NOMO-1 (cell line): ENCODE measurements around the gene GOLGA6L9.
"Not testable (repeated sequence)": the region's sequence is repeated elsewhere in the genome, so short reads cannot be mapped to it uniquely, and the experiment has no call there.

Experiments used
- DNase-seq, 2 experiments: peaks; one replicate each; lab custom pipeline; 2025; ENCODE audit not compliant: unreplicated experiment in 2 of 2; lab: John Stamatoyannopoulos, UW

GOLGA6L9 gene

GRCh38 chr15:82429693-82430092 is at the start of gene GOLGA6L9:
GOLGA6L9 (plus strand) TSS chr15:82429816; CDS start chr15:82430080, 264 bp downstream.
- not testable (repeated sequence) for DNase-seq

GRCh38 chr15:82381330-82381955 is 48.2 kb upstream of the GOLGA6L9 start:
- DNase-seq: not testable (repeated sequence)

- not testable (repeated sequence) for DNase-seq
Measured at GRCh38 chr15:82387209-82387608, 42.4 kb upstream of the GOLGA6L9 start.

DNA sequence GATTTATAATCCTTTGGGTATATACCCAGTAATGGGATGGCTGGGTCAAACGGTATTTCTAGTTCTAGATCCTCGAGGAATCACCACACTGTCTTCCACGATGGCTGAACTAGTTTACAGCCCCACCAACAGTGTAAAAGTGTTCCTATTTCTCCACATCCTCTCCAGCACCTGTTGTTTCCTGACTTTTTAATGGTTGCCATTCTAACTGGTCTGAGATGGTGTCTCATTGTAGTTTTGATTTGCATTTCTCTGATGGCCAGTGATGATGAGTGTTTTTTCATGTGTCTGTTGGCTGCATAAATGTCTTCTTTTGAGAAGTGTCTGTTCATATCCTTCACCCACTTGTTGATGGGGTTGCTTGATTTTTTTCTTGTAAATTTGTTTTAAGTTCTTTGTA is 39.5 kb upstream of the GOLGA6L9 start:
- DNase-seq: not testable (repeated sequence)

GRCh38 chr15:82392077-82392476 is 37.5 kb upstream of the GOLGA6L9 start:
- DNase-seq: not testable (repeated sequence)

DNA sequence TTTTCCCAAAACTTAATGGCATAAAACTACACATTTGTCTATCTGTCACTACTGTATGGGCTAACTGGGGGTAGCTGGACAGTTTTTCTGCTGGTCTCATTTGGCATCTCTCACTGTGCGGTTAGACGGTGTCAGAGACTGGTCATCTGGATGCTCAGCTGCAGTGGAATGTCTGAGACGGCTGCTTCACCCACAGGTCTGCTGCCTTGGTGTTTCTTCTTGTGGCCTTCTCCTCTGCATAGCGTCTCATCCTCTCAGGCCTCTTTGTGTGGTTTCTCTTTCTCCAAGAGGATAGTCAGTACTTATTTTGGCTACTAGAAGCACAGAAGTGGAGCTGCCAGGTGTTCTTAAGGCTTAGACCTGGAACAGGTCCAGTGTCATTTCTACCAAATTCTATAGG is 35.9 kb upstream of the GOLGA6L9 start:
- DNase-seq: no peak

DNA sequence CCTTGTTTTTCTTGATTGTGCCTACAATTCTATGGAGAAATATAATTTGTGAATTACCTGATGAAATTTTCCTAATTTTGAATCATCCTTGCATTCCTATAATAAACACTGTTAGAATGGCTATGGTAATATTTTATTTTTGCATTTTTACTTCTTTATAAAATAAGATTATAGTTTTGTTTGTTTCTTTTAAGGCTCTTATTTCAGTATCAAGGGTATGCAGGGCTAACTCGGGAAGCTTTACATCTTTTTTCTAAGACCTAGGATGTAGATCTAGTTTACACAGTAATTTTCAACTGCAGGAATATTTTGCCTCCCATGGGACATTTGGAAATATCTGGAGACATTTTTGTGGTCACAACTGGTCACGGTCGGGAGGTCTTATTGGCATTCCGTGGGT is 33.8 kb upstream of the GOLGA6L9 start:
- not testable (repeated sequence) for DNase-seq

GRCh38 chr15:82397817-82398216 is 31.8 kb upstream of the GOLGA6L9 start:
- DNase-seq: no peak

DNA sequence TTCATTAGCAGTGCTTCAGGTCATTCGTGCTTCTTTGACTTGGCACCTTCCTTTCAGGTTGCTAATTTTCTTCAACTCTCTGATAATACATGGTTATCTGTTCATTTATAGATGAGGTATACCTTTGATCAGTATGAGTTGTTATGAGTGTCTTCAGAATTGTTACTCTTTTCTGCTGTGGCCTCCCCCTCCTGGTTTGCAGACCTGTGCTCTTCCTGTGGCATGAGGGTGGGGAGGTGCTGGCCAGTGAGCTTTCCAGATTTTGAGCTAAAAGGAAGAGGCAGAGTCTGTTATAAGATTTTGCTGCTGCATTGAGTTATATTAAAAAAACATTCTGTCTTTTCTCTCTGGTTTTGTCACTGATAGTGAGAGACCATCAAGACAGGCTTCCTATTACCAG is 30.8 kb upstream of the GOLGA6L9 start:
- no peak for DNase-seq

GRCh38 chr15:82399366-82400103 is 30.1 kb upstream of the GOLGA6L9 start:
- not testable (repeated sequence) for DNase-seq

GRCh38 chr15:82401918-82402317 is 27.7 kb upstream of the GOLGA6L9 start:
- DNase-seq: not testable (repeated sequence)

GRCh38 chr15:82402341-82402740 is 27.3 kb upstream of the GOLGA6L9 start:
- DNase-seq: not testable (repeated sequence)

DNA sequence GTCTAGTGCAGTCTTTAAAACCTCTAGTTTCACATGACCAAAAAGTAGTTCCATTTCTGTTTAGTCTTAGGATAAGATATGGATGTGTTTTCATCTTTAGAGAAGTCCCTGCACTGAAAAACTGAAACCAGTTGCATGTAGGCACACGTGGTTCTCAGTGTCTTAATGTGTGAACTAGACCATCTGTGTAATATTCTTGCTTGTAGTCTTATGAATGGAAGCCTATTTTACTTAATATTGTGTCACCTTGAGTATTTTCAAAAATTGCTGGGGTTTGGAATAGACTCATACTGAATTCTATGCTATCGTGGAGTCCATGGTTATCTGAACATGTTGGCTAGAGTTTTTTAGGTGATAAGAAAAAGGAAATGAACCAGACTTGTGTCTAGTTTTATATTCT is 23.4 kb upstream of the GOLGA6L9 start:
- DNase-seq: not testable (repeated sequence)

DNA sequence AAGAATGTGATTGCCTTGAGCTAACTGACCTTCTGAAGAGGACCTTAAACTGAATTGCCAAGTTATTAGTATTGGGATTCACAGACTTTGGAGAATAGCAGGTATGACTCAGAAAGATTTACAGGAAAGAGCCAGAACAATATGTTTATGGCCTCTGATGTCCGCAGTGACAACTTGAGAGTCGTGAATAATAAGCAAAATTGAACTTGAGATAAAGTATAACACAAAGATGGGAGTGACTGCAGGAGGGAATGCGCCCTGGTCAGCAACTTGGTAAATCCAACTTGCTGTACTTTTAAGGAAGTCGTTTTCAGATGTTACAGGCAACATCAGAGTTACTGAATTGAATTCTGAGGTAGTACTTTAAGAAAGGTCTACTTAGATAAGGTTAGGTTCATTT is 19.3 kb upstream of the GOLGA6L9 start:
- not testable (repeated sequence) for DNase-seq

- not testable (repeated sequence) for DNase-seq
Measured at GRCh38 chr15:82411595-82411994, 18.0 kb upstream of the GOLGA6L9 start.

DNA sequence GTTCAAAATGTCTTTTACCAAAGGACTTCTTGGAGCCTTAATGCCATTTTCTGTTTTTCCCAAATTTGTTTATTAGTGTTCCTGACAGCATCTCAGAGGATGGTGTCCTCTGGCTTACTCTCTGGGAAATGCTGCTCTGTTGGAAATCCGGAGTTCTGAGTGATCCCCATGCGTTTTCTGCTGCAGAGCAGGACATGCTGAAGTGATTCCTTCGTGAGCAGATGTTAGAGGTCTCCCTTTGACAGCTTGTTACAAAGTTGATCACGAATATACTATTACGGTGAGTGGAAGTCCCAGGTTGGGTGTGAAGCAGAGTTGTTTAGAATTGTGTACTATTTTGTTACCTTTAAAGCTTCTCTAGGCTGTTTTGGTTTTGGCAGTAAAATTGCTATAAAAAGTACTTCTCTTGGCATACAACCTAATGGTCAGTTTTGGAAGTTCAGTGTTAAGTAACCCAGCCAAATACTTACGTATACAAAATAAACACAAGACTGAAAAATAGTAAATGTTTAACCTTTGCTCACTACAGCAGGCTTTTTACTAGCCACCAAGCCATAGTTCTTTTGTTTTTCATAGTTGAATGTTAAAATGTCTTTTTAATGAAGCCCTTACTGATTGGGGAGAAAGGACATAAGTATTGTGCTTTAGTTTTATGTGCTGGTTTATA is 15.0 kb upstream of the GOLGA6L9 start:
- DNase-seq: not testable (repeated sequence)

DNA sequence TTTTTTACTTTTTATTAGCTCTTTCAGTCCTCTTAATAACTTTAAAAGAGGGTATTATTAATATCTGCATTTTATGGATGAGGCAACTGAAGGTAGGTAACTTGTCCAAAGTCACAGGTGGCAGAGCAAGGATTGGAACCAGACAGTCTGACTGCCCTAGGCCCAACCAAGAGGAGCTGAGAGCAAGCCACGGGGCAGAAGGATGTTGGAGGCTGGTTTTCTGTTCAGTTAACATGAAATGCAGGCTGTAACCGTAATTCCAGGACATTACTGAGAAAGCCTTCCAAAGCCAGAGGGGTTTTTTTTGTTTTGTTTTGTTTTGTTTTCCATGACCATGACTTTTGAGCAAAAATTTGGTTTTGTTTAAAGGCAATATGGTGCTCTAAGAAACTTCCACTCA is 9.1 kb upstream of the GOLGA6L9 start:
- DNase-seq: not testable (repeated sequence)

GRCh38 chr15:82420966-82421365 is 8.7 kb upstream of the GOLGA6L9 start:
- not testable (repeated sequence) for DNase-seq

GRCh38 chr15:82427117-82427516 is 2.5 kb upstream of the GOLGA6L9 start:
- not testable (repeated sequence) for DNase-seq

DNA sequence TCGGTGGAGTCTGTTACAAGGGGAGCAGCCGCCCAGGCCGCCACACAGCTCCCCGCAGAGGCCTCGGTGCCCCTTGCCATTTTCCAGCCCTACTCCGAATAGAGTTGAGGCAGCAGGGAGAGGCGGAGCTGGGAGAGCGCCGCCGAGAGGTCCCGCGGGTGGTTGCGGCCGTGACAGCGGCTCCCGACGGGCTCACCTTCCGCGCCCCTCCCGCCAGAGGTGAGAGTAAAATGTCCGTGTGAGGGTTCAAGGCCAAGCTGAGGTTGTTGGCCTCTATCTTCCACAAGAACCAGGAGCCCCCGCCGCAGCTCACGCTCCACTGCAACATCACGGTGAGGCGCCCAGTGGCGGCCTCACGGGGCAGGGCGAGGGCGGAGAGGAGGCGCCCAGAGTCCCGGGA is 15.8 kb downstream of the GOLGA6L9 start:
- not testable (repeated sequence) for DNase-seq

- not testable (repeated sequence) for DNase-seq
Measured at GRCh38 chr15:82457336-82457735, 27.7 kb downstream of the GOLGA6L9 start.

DNA sequence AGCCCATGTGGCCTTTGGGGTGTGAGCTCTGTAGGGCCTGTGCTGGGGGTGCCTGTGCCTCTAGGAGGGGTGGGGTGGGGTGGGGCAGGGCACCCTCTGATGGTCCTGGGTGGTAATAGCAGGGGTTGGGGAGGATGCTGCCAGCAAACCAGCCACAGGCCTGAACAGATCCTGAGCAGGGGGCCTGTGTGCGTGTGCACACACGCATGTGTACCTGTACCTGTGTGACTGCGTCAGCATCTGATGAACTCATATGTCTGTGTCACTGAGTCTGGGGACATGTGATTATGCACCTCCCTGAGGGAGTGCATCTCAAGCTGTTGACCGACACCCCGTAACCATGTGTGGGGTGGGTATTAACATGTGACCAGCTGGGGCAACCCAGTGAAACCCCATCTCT is 36.0 kb downstream of the GOLGA6L9 start:
- not testable (repeated sequence) for DNase-seq
